Activated CD4-positive, alpha-beta memory T cell treated with anti-CD3 and anti-CD28 coated beads for 36 hours (primary cell): Measurements from ENCODE around the gene CHRDL2. TPM values are rescaled to one million over a fixed set of nuclear protein-coding genes. Genes with fewer than 3 reads are reported as not detected.

Experiments used
- CTCF ChIA-PET: fragments of 350-600 bp; sonication (Branson Sonifier 250); formaldehyde crosslinking; loops from one replicate; lab custom pipeline; 2021; ENCODE audit warnings: antibody characterized with exemption, inconsistent platforms; lab: Charles Lee
- POLR2A ChIA-PET: fragments of 350-600 bp; sonication (Branson Sonifier 250); formaldehyde crosslinking; loops from one replicate; lab custom pipeline; 2021; ENCODE audit warnings: antibody characterized with exemption; lab: Charles Lee
- DNase-seq: peaks from one replicate; pipeline ENCODE4 v3.0.0-alpha.2; 2020
- H3K27ac Mint-ChIP-seq: one replicate; pipeline ENCODE4 v1.8.0; 2021; ENCODE audit warnings: mixed read lengths
- H3K27me3 Mint-ChIP-seq: one replicate; pipeline ENCODE4 v1.8.0; 2021; ENCODE audit warnings: mixed read lengths
- H3K36me3 Mint-ChIP-seq: one replicate; pipeline ENCODE4 v1.8.0; 2021; ENCODE audit warnings: mixed read lengths
- H3K4me1 Mint-ChIP-seq: one replicate; pipeline ENCODE4 v1.8.0; 2021; ENCODE audit warnings: low read depth, mixed read lengths
- H3K4me3 Mint-ChIP-seq: one replicate; pipeline ENCODE4 v1.8.0; 2021; ENCODE audit warnings: mild to moderate bottlenecking, mixed read lengths
- H3K9me3 Mint-ChIP-seq: one replicate; pipeline ENCODE4 v1.8.0; 2021; ENCODE audit warnings: mixed read lengths
- intact Hi-C: fragments of 100-400 bp; cut with micrococcal nuclease; formaldehyde crosslinking; loops from one replicate; pipeline ENCODE4 v1.15.1; 2023
- total RNA-seq, 2 experiments: library from RNA; stranded (reverse); gene quantifications; one replicate each; pipeline ENCODE4 v1.2.3, GENCODE V29; 2021

The CHRDL2 gene
- total RNA-seq, 2 experiments from 2014 or later, result not detected

GRCh38 chr11:74746868-74747267 is 15.6 kb upstream of the CHRDL2 start:
- CTCF ChIA-PET, result no interaction called here
- H3K36me3 Mint-ChIP-seq, result peaks cover 2% of the 10 kb centered on the region
- intact Hi-C loops, result loop anchor here (10.0 kb wide), 2 partner anchors 252 to 352 kb away; partner anchors contain the start of genes LIPT2 and PGM2L1
- POLR2A ChIA-PET, result no interaction called here
- peaks cover 29% of the 10 kb centered on the region for H3K4me1 Mint-ChIP-seq
- H3K4me3 Mint-ChIP-seq, result no peak overlapping the region
- no peak overlapping the region for H3K27ac Mint-ChIP-seq
- no peaks in the 10 kb centered on the region for H3K9me3 Mint-ChIP-seq
- DNase-seq, result no peak
- no peaks in the 10 kb centered on the region for H3K27me3 Mint-ChIP-seq

GRCh38 chr11:74744277-74744676 is 13.1 kb upstream of the CHRDL2 start:
- Mint-ChIP-seq H3K36me3 (no peaks in the 10 kb centered on the region), H3K27me3 (no peaks in the 10 kb centered on the region), H3K27ac (no peak overlapping the region), H3K4me1 (peaks cover 22% of the 10 kb centered on the region), H3K4me3 (no peak overlapping the region), H3K9me3 (no peaks in the 10 kb centered on the region)
- DNase-seq, result no peak
- CTCF ChIA-PET, result interaction anchor here (1.0 to 1.3 kb wide), 3 partner anchors 19 to 396 kb away, joined by 3 to 8 read pairs (median 4); no protein-coding TSS in a partner anchor
- POLR2A ChIA-PET, result no interaction called here
- intact Hi-C loops, result loop anchor here (10.0 kb wide), 2 partner anchors 249 to 349 kb away; partner anchors contain the start of genes LIPT2 and PGM2L1

DNA sequence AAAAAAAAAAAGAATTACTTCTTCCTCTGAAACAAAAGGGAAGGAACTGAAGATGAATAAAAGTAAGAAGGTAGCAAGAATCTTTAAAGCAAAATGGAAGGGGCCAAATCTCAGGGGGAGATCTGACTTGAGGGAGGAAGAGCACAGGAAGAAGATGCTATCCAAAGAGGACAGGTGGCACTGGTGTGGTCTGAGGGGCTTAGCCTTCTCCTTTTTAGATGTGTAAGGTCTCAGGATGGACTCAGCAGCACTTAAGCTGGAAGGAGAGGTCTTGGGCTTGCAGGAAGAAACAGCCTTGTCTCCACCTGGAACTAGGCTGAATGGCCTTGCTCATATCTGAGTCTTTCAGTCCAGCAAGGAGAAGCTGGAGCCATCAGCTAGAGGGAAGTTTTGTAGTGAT is 12.4 kb upstream of the CHRDL2 start:
- Mint-ChIP-seq H3K4me3 (no peak overlapping the region), H3K36me3 (no peaks in the 10 kb centered on the region)
- POLR2A ChIA-PET, result no interaction called here

DNA sequence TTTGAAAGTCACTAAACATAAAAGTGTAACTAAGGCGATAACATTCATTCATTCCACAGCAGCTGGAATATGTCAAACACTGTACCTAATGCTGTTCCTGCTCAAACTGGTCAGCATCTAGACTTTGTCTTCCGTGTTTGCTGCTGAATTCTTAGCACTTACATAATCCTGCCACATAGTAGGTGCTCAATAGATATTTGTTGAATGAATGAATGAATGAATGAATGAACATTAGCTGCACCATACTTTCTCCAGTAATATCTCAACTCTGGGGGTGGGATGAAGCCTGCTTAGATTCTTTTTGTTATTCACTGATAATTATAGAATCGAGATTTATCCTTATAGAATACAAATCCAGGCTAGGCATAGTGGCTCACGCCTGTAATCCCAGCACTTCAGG is 10.8 kb upstream of the CHRDL2 start:
- Mint-ChIP-seq H3K9me3 (no peaks in the 10 kb centered on the region), H3K27ac (no peak overlapping the region), H3K27me3 (peaks cover 8% of the 10 kb centered on the region), H3K4me3 (no peak overlapping the region), H3K36me3 (no peaks in the 10 kb centered on the region), H3K4me1 (peaks cover 12% of the 10 kb centered on the region)
- DNase-seq, result no peak
- ChIA-PET POLR2A (no interaction called here), CTCF (interaction anchor here (4.9 kb wide), 1 partner anchor 39 kb away, joined by 69 read pairs; no protein-coding TSS in a partner anchor)
- intact Hi-C loops, result loop anchor here (10.0 kb wide), 2 partner anchors 247 to 347 kb away; partner anchors contain the start of genes LIPT2 and PGM2L1

More for the DNA sequence above, 12.4 kb upstream of the CHRDL2 start:
- no peaks in the 10 kb centered on the region for H3K9me3 Mint-ChIP-seq
- no peak for DNase-seq
- H3K27me3 Mint-ChIP-seq, result peaks cover 4% of the 10 kb centered on the region
- CTCF ChIA-PET, result interaction anchor here (0.7 to 1.3 kb wide), 3 partner anchors 13 to 397 kb away, joined by 3 to 8 read pairs (median 3); no protein-coding TSS in a partner anchor
- H3K27ac Mint-ChIP-seq, result no peak overlapping the region
- H3K4me1 Mint-ChIP-seq, result peaks cover 23% of the 10 kb centered on the region
- intact Hi-C loops, result loop anchor here (10.0 kb wide), 2 partner anchors 249 to 349 kb away; partner anchors contain the start of genes LIPT2 and PGM2L1

- H3K27me3 Mint-ChIP-seq, result peaks cover 15% of the 10 kb centered on the region
- peaks cover 12% of the 10 kb centered on the region for H3K4me1 Mint-ChIP-seq
- intact Hi-C loops, result loop anchor here (1.0 to 10.0 kb wide), 3 partner anchors 37 to 345 kb away; partner anchors contain the start of genes LIPT2 and PGM2L1
- DNase-seq, result peak; percentile 57
- no peak overlapping the region for H3K4me3 Mint-ChIP-seq
- H3K36me3 Mint-ChIP-seq, result no peaks in the 10 kb centered on the region
- H3K27ac Mint-ChIP-seq, result no peak overlapping the region
- ChIA-PET POLR2A (no interaction called here), CTCF (interaction anchor here (0.6 to 4.9 kb wide), 26 partner anchors 10 to 632 kb away, joined by 3 to 69 read pairs (median 4); partner anchors contain the start of genes NEU3, POLD3 and RNF169)
- no peaks in the 10 kb centered on the region for H3K9me3 Mint-ChIP-seq
Measured at GRCh38 chr11:74739546-74740270, 8.5 kb upstream of the CHRDL2 start.

- DNase-seq, result no peak
- no peak overlapping the region for H3K4me3 Mint-ChIP-seq
- ChIA-PET CTCF (interaction anchor here (2.5 kb wide), 1 partner anchor 10 kb away, joined by 13 read pairs; no protein-coding TSS in a partner anchor), POLR2A (no interaction called here)
- H3K4me1 Mint-ChIP-seq, result peaks cover 15% of the 10 kb centered on the region
- H3K27ac Mint-ChIP-seq, result no peak overlapping the region
- intact Hi-C loops, result no loop called here
- H3K9me3 Mint-ChIP-seq, result no peaks in the 10 kb centered on the region
- peaks cover 40% of the 10 kb centered on the region for H3K27me3 Mint-ChIP-seq
- no peaks in the 10 kb centered on the region for H3K36me3 Mint-ChIP-seq
Measured at GRCh38 chr11:74736031-74736430, 4.8 kb upstream of the CHRDL2 start.

DNA sequence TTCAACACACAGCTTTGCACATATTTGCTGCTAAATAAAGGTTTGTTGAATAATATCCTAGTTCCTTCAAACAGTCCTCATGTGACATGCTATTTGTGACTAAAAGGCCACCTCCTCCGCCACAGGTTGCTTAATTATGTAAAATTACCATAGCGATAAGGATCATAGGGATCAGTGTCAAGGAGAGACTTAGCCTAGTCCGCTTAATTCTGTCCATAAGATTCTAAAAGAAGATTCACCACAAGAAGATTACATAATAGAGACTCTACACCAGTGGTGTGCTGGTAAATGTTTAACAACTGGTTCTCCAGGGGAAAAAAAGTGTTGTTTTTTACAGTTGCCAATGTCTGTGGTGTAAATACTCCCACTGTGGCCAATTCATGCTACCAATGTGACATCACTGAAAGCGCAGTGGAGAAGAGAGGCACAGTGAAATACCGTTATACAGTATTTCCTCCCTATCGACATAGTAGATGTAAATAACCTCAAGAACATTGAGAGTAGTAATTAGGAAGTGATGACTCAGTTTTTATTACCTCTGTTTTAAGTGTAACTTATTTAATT is 4.2 kb upstream of the CHRDL2 start:
- H3K27me3 Mint-ChIP-seq, result peaks cover 45% of the 10 kb centered on the region
- ChIA-PET POLR2A (no interaction called here), CTCF (interaction anchor here (1.1 to 2.5 kb wide), 3 partner anchors 9 to 33 kb away, joined by 3 to 13 read pairs (median 11); no protein-coding TSS in a partner anchor)
- H3K4me3 Mint-ChIP-seq, result no peak overlapping the region
- intact Hi-C loops, result no loop called here
- H3K9me3 Mint-ChIP-seq, result no peaks in the 10 kb centered on the region
- peaks cover 20% of the 10 kb centered on the region for H3K4me1 Mint-ChIP-seq
- no peaks in the 10 kb centered on the region for H3K36me3 Mint-ChIP-seq
- H3K27ac Mint-ChIP-seq, result no peak overlapping the region
- DNase-seq, result no peak

DNA sequence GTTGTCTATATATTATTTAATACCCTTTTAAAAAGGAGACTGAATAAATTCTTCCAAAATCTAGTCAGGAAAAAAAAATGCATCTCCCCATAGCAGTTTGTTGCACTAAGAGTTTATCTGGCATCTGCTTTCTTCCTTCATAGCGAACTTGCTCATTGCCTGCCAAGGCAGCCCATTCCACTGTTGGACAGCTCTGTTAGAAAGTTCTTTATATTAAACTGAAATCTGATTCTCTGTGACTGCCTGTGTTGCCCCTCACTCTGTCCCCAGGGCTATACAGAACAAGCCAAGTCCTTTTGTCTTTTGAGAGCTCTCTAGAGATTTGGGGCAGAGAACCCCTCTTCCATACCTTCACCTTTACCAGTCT is 3.3 kb upstream of the CHRDL2 start:
- peaks cover 15% of the 10 kb centered on the region for H3K4me1 Mint-ChIP-seq
- intact Hi-C loops, result no loop called here

GRCh38 chr11:74730571-74731260 is 510 bp downstream of the CHRDL2 start:
- no peaks in the 10 kb centered on the region for H3K36me3 Mint-ChIP-seq
- no peak overlapping the region for H3K4me3 Mint-ChIP-seq
- intact Hi-C loops, result no loop called here

More for the DNA sequence above, 3.3 kb upstream of the CHRDL2 start:
- Mint-ChIP-seq H3K36me3 (no peaks in the 10 kb centered on the region), H3K27me3 (peaks cover 51% of the 10 kb centered on the region), H3K4me3 (no peak overlapping the region), H3K27ac (no peak overlapping the region), H3K9me3 (no peaks in the 10 kb centered on the region)
- ChIA-PET POLR2A (no interaction called here), CTCF (interaction anchor here (0.9 to 2.5 kb wide), 4 partner anchors 8 to 33 kb away, joined by 3 to 13 read pairs (median 7); no protein-coding TSS in a partner anchor)
- DNase-seq, result no peak

DNA sequence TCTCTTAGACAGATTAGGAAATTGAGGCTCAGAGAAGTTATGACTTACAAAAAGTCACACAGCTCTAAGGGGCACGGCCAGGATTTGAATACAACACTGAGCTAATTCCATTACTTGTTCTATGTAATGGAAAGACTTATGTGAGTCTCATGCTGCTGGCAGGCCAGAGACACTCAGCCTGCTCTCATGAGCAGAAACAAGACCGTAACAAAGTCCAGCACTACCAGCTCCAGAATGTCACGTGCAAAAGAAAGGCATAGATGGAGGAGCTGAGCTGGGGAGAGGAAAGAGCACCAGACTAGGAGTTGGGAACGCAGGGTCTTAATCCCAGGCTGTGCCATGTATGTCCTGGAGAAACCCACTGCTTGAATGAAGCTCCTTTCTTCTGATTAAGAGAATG is 1.8 kb downstream of the CHRDL2 start:
- no peak overlapping the region for H3K4me3 Mint-ChIP-seq
- peaks cover 44% of the 10 kb centered on the region for H3K27me3 Mint-ChIP-seq
- no peak overlapping the region for H3K27ac Mint-ChIP-seq
- no peaks in the 10 kb centered on the region for H3K9me3 Mint-ChIP-seq
- peaks cover 11% of the 10 kb centered on the region for H3K4me1 Mint-ChIP-seq
- no peak for DNase-seq
- intact Hi-C loops, result no loop called here
- H3K36me3 Mint-ChIP-seq, result no peaks in the 10 kb centered on the region
- ChIA-PET POLR2A (no interaction called here), CTCF (interaction anchor here (1.1 to 8.3 kb wide), 5 partner anchors 10 to 28 kb away, joined by 3 to 137 read pairs (median 5); no protein-coding TSS in a partner anchor)

More at GRCh38 chr11:74730571-74731260, 510 bp downstream of the CHRDL2 start:
- no peak for DNase-seq
- H3K27me3 Mint-ChIP-seq, result peaks cover 44% of the 10 kb centered on the region
- peaks cover 11% of the 10 kb centered on the region for H3K4me1 Mint-ChIP-seq
- no peaks in the 10 kb centered on the region for H3K9me3 Mint-ChIP-seq
- POLR2A ChIA-PET, result no interaction called here
- CTCF ChIA-PET, result interaction anchor here (0.6 kb wide), 1 partner anchor 13 kb away, joined by 3 read pairs; no protein-coding TSS in a partner anchor
- H3K27ac Mint-ChIP-seq, result no peak overlapping the region

DNA sequence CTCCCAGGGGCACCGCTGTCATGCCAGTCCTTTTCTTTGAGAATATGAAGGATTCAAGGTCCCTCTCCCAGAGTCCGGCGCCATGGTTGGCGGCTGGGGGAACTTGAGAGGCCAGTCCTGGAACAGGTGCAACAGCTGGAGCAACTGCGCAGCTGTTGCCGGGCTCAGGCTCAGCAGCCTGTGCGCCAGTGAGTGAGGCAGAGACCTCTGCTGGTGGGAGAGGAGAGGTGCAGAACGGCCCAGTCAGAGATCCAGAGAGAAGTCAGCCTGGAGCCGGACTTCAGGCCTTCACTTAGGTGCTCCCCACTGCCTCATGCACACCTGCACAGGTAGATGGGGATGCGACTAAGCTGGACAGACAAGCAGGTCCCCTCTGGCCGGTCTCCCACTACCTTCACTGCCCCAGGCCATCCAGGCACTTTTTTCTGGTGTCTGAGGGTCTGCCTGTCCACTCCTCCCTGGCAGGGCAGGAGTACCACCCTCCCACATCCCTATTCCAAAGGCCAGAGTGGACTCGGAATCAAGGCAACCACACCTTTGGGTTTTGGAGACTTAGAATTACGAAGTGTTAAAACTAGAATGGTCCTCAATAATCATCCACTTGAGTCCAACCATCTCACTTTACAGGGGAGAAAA is 4.6 kb downstream of the CHRDL2 start:
- Mint-ChIP-seq H3K4me1 (peaks cover 6% of the 10 kb centered on the region), H3K27me3 (peaks cover 23% of the 10 kb centered on the region), H3K9me3 (no peaks in the 10 kb centered on the region), H3K4me3 (no peak overlapping the region), H3K36me3 (no peaks in the 10 kb centered on the region), H3K27ac (no peak overlapping the region)
- POLR2A ChIA-PET, result no interaction called here
- CTCF ChIA-PET, result interaction anchor here (0.5 to 8.3 kb wide), 32 partner anchors 9 to 571 kb away, joined by 3 to 137 read pairs (median 4); partner anchors contain the start of genes LIPT2 and RNF169
- peak; percentile 73 for DNase-seq
- intact Hi-C loops, result loop anchor here (1.0 kb wide), 1 partner anchor 24 kb away; no protein-coding TSS in a partner anchor
